ENCODE results near the gene NFU1.

DNA sequence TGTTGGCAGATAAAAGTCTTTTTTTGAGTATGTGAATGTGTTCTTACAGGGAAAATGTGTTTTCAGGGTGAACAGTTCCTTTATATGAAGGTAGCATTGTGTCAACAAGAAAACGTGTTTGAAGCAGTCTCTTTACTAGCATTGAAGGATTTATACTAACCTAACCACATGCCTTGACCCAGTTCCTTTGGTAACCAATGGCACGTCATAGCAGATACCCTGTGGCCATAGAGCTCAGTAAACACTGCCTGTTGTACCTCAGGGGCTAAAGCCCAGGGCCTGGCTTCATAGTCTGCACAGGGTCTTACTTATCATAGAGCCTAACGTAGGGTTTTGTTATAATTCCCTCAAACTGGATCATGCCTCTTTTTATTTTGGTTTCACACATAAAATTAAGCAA is 32.1 kb upstream of the NFU1 start:
- TF ChIP-seq, protein P1, sequence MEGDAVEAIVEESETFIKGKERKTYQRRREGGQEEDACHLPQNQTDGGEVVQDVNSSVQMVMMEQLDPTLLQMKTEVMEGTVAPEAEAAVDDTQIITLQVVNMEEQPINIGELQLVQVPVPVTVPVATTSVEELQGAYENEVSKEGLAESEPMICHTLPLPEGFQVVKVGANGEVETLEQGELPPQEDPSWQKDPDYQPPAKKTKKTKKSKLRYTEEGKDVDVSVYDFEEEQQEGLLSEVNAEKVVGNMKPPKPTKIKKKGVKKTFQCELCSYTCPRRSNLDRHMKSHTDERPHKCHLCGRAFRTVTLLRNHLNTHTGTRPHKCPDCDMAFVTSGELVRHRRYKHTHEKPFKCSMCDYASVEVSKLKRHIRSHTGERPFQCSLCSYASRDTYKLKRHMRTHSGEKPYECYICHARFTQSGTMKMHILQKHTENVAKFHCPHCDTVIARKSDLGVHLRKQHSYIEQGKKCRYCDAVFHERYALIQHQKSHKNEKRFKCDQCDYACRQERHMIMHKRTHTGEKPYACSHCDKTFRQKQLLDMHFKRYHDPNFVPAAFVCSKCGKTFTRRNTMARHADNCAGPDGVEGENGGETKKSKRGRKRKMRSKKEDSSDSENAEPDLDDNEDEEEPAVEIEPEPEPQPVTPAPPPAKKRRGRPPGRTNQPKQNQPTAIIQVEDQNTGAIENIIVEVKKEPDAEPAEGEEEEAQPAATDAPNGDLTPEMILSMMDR (IDR thresholded peaks at IDR 0.05), result no peak
- TF ChIP-seq, protein P2, sequence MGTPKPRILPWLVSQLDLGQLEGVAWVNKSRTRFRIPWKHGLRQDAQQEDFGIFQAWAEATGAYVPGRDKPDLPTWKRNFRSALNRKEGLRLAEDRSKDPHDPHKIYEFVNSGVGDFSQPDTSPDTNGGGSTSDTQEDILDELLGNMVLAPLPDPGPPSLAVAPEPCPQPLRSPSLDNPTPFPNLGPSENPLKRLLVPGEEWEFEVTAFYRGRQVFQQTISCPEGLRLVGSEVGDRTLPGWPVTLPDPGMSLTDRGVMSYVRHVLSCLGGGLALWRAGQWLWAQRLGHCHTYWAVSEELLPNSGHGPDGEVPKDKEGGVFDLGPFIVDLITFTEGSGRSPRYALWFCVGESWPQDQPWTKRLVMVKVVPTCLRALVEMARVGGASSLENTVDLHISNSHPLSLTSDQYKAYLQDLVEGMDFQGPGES (IDR thresholded peaks at IDR 0.05; ENCODE audit: low read depth, low read length), result no peak
- no peak for TF ChIP-seq EP300 (IDR thresholded peaks at IDR 0.05; ENCODE audit: borderline replicate concordance in 1 of 2, low read depth in 1 of 2, low read length in 1 of 2)
- TF ChIP-seq, protein P3, sequence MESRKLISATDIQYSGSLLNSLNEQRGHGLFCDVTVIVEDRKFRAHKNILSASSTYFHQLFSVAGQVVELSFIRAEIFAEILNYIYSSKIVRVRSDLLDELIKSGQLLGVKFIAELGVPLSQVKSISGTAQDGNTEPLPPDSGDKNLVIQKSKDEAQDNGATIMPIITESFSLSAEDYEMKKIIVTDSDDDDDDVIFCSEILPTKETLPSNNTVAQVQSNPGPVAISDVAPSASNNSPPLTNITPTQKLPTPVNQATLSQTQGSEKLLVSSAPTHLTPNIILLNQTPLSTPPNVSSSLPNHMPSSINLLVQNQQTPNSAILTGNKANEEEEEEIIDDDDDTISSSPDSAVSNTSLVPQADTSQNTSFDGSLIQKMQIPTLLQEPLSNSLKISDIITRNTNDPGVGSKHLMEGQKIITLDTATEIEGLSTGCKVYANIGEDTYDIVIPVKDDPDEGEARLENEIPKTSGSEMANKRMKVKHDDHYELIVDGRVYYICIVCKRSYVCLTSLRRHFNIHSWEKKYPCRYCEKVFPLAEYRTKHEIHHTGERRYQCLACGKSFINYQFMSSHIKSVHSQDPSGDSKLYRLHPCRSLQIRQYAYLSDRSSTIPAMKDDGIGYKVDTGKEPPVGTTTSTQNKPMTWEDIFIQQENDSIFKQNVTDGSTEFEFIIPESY (IDR thresholded peaks at IDR 0.05; ENCODE audit: borderline replicate concordance, low read depth), result no peak
- no peak for TF ChIP-seq RFX5 (IDR thresholded peaks at IDR 0.05; ENCODE audit: low read length)
- TF ChIP-seq, protein P4, sequence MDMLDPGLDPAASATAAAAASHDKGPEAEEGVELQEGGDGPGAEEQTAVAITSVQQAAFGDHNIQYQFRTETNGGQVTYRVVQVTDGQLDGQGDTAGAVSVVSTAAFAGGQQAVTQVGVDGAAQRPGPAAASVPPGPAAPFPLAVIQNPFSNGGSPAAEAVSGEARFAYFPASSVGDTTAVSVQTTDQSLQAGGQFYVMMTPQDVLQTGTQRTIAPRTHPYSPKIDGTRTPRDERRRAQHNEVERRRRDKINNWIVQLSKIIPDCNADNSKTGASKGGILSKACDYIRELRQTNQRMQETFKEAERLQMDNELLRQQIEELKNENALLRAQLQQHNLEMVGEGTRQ (IDR thresholded peaks at IDR 0.05; ENCODE audit: borderline replicate concordance, low read depth, low read length), result no peak
- TF ChIP-seq YY1 (IDR thresholded peaks at IDR 0.05; ENCODE audit: low read depth), result no peak
- TF ChIP-seq SMC3 (IDR thresholded peaks at IDR 0.05; ENCODE audit: low read depth, low read length), result no peak
- TF ChIP-seq JUND (IDR thresholded peaks at IDR 0.05), result no peak
- no peak for TF ChIP-seq GABPA (IDR thresholded peaks at IDR 0.05; ENCODE audit: low read depth)
- TF ChIP-seq RAD21 (IDR thresholded peaks at IDR 0.05; ENCODE audit: low read length), result no peak

Data from SK-N-SH (cell line).